Fibroblast of villous mesenchyme (primary cell): ENCODE measurements around the gene SAMD4B. TPM values are rescaled to one million over a fixed set of nuclear protein-coding genes. Genes with fewer than 3 reads are reported as not detected.

Experiments
- DNase-seq: peaks from one replicate; pipeline ENCODE4 v3.0.0-alpha.2; 2010; ENCODE audit warnings: low read depth
- H3K4me3 ChIP-seq: 2 replicates; pipeline ENCODE4 v1.5.1; 2011; ENCODE audit warnings: low read depth, mild to moderate bottlenecking, low read length
- CTCF ChIP-seq: IDR thresholded peaks from 2 replicates; pipeline ENCODE4 v1.5.1; 2012; ENCODE audit warnings: low read depth, mild to moderate bottlenecking, low read length; ENCODE audit not compliant: insufficient read depth
- total RNA-seq: library from RNA; depleted of rRNA; stranded (reverse); fragments of >200 nt; gene quantifications from 2 replicates; pipeline ENCODE4 v1.2.3, GENCODE V29; 2012

The SAMD4B gene
- total RNA-seq, 1 donor, result 38.0 TPM

GRCh38 chr19:39410831-39411080 lies 68.5 kb downstream of the SAMD4B start:
- H3K4me3 ChIP-seq, result no peak overlapping the region
- no peak for TF ChIP-seq CTCF
- DNase-seq, result no peak

- TF ChIP-seq CTCF, result no peak
- peak; percentile 76 for DNase-seq
- peak overlapping the region; percentile 36 for H3K4me3 ChIP-seq
Measured at GRCh38 chr19:39411081-39411831, 69.0 kb downstream of the SAMD4B start.

DNA sequence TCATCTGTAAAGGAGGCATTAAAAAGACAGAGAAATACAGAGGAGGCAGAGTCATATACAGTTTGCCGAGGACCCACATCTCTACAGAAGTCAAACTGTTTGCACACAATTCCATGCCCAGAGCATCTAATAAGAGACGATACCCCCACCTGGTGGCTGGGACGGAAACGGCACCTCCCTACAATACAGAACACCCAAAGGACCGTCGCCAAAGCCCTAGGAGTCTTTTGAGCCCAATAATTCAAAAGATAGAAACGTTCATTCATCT lies 69.5 kb downstream of the SAMD4B start:
- peak overlapping the region; percentile 36 for H3K4me3 ChIP-seq
- TF ChIP-seq CTCF, result peak; percentile 93
- peak; percentile 95 for DNase-seq

GRCh38 chr19:39412100-39412866 lies 70.1 kb downstream of the SAMD4B start, which contains the start of gene PLEKHG2:
Gene PLEKHG2, plus strand, starts transcription at chr19:39412669. Its CDS starts 1,418 bp downstream, at chr19:39414087.
- peak; percentile 100 for DNase-seq
- TF ChIP-seq CTCF, result peak; percentile 77
- peak within 1 kb of the TSS; percentile 94 for H3K4me3 ChIP-seq

GRCh38 chr19:39412867-39413271 lies 70.6 kb downstream of the SAMD4B start:
- peak overlapping the region; percentile 94 for H3K4me3 ChIP-seq
- no peak for TF ChIP-seq CTCF
- no peak for DNase-seq

GRCh38 chr19:39413272-39413910 lies 71.2 kb downstream of the SAMD4B start:
- DNase-seq, result peak; percentile 70
- TF ChIP-seq CTCF, result no peak
- peak overlapping the region; percentile 94 for H3K4me3 ChIP-seq
